Breast epithelium (tissue), 3 donors: Measurements from ENCODE around the gene DLEC1.

ENCODE experiments used
- CTCF ChIP-seq, 3 donors: fragments of 450-650 bp; IDR thresholded peaks; one replicate each; pipeline ENCODE4 v1.5.1; 2016 to 2017; ENCODE audit warnings: antibody characterized with exemption in 3 of 3, mild to moderate bottlenecking in 3 of 3, moderate library complexity in 3 of 3
- POLR2A ChIP-seq: fragments of 450-650 bp; IDR thresholded peaks from one replicate; pipeline ENCODE4 v1.6.1; 2016; ENCODE audit warnings: antibody characterized with exemption, mild to moderate bottlenecking, moderate library complexity

GRCh38 chr3:38153221-38153620 lies 114.2 kb downstream of the DLEC1 start:
- TF ChIP-seq CTCF (IDR thresholded peaks at IDR 0.05): no peak
- no peak for TF ChIP-seq POLR2A
